Activated naive CD4-positive, alpha-beta T cell (primary cell): ENCODE data around the gene ATG2A.

Experiments used
- DNase-seq, 4 experiments: peaks; one replicate each; lab custom pipeline; 2025; lab: John Stamatoyannopoulos, UW

Gene ATG2A

GRCh38 chr11:64902102-64902900, 14.7 kb downstream of the ATG2A start:
- no peak for DNase-seq

- no peak for DNase-seq
These were observed 16.2 kb downstream of the ATG2A start for GRCh38 chr11:64900774-64901173.

- DNase-seq, result peak in 1 of 4 experiments; percentile 25
These were observed 16.7 kb downstream of the ATG2A start for GRCh38 chr11:64900263-64900678.

GRCh38 chr11:64898541-64898940, 18.5 kb downstream of the ATG2A start:
- DNase-seq, result no peak

GRCh38 chr11:64898076-64898445, 18.9 kb downstream of the ATG2A start:
- no peak for DNase-seq

GRCh38 chr11:64897381-64898075, 19.5 kb downstream of the ATG2A start:
- DNase-seq, result no peak

GRCh38 chr11:64896448-64897022, 20.5 kb downstream of the ATG2A start:
- DNase-seq, result no peak

- DNase-seq, result no peak
These were observed 22.1 kb downstream of the ATG2A start for GRCh38 chr11:64894812-64895452.

- DNase-seq, result peak; percentile 79 to 95 (median 90)
These were observed 22.8 kb downstream of the ATG2A start for GRCh38 chr11:64894070-64894811.

- DNase-seq, result no peak
These were observed 23.6 kb downstream of the ATG2A start for GRCh38 chr11:64893194-64894069.

GRCh38 chr11:64892838-64893193, 24.2 kb downstream of the ATG2A start:
- no peak for DNase-seq

- no peak for DNase-seq
These were observed 24.6 kb downstream of the ATG2A start for GRCh38 chr11:64892411-64892831.

GRCh38 chr11:64891880-64892279, 25.1 kb downstream of the ATG2A start:
- no peak for DNase-seq

- DNase-seq, result no peak
These were observed 25.7 kb downstream of the ATG2A start for GRCh38 chr11:64891215-64891848.

- no peak for DNase-seq
These were observed 26.5 kb downstream of the ATG2A start for GRCh38 chr11:64890522-64890939.

GRCh38 chr11:64888729-64889511, 28.1 kb downstream of the ATG2A start:
- no peak for DNase-seq

- no peak for DNase-seq
These were observed 28.6 kb downstream of the ATG2A start for GRCh38 chr11:64888406-64888728.

- peak; percentile 54 to 85 (median 79) for DNase-seq
These were observed 29.1 kb downstream of the ATG2A start for GRCh38 chr11:64887757-64888405.

- no peak for DNase-seq
These were observed 29.7 kb downstream of the ATG2A start for GRCh38 chr11:64887234-64887756.
